ENCODE data around the gene TP53.

DNA sequence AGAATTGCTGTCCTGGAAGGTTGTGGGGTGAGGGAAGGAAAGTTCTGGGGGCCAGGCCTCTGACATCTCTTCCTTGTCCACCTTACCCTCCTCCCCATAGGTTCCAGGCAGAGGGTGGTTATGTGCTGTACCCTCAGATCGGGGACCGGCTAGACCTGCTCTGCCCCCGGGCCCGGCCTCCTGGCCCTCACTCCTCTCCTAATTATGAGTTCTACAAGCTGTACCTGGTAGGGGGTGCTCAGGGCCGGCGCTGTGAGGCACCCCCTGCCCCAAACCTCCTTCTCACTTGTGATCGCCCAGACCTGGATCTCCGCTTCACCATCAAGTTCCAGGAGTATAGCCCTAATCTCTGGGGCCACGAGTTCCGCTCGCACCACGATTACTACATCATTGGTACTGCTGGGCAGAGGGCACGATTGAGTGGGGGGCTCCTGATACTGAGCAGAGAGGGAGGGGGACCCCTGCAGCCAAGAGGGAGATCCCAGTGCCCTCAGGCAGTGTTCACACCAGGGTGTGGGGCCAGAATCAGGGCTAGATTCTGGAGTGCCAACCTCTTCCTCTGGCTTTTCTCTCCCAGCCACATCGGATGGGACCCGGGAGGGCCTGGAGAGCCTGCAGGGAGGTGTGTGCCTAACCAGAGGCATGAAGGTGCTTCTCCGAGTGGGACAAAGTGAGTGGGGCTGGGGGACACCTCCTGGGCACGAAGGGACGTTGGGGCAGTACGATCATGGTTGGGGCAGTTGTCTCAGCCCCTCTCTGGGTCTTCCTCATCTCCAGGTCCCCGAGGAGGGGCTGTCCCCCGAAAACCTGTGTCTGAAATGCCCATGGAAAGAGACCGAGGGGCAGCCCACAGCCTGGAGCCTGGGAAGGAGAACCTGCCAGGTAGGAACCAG is 20.8 kb upstream of the TP53 start:
- TF ChIP-seq, protein P1, sequence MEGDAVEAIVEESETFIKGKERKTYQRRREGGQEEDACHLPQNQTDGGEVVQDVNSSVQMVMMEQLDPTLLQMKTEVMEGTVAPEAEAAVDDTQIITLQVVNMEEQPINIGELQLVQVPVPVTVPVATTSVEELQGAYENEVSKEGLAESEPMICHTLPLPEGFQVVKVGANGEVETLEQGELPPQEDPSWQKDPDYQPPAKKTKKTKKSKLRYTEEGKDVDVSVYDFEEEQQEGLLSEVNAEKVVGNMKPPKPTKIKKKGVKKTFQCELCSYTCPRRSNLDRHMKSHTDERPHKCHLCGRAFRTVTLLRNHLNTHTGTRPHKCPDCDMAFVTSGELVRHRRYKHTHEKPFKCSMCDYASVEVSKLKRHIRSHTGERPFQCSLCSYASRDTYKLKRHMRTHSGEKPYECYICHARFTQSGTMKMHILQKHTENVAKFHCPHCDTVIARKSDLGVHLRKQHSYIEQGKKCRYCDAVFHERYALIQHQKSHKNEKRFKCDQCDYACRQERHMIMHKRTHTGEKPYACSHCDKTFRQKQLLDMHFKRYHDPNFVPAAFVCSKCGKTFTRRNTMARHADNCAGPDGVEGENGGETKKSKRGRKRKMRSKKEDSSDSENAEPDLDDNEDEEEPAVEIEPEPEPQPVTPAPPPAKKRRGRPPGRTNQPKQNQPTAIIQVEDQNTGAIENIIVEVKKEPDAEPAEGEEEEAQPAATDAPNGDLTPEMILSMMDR (conservative IDR thresholded peaks at IDR 0.05 in 1 of 2, IDR thresholded peaks at IDR 0.05 in 1 of 2; ENCODE audit: low read depth in 1 of 2, low read length in 2 of 2), result no peak
- no peak for TF ChIP-seq EZH2 (IDR thresholded peaks at IDR 0.05; ENCODE audit: low read length, missing control alignments)
